ENCODE data around the gene ANGPTL5.
A peak's percentile ranks its signal among the peaks of the same experiment; 100 is the strongest.
"Not testable (repeated sequence)": the region's sequence is repeated elsewhere in the genome, so short reads cannot be mapped to it uniquely, and the experiment has no call there.

Gene ANGPTL5

GRCh38 chr11:101870510-101870909 is 45.8 kb downstream of the ANGPTL5 start:
- H3K4me1 Mint-ChIP-seq (ENCODE audit: low read depth in 2 of 2), result no peaks in the 10 kb centered on the region
- no peak for ATAC-seq (replicated peaks)
- H3K4me3 Mint-ChIP-seq, result no peak overlapping the region
- peaks cover 13 to 18% of the 10 kb centered on the region in 2 donors for H3K27me3 Mint-ChIP-seq
- no peak overlapping the region for H3K27ac Mint-ChIP-seq
- no peak for DNase-seq
- no peaks in the 10 kb centered on the region for H3K36me3 Mint-ChIP-seq (ENCODE audit: insufficient read depth)
- H3K9me3 Mint-ChIP-seq, result no peaks in the 10 kb centered on the region

GRCh38 chr11:101867951-101868350 is 48.4 kb downstream of the ANGPTL5 start:
- no peaks in the 10 kb centered on the region for H3K36me3 Mint-ChIP-seq (ENCODE audit: insufficient read depth)
- no peak overlapping the region for H3K27ac Mint-ChIP-seq
- DNase-seq (no peak), ATAC-seq (replicated peaks) (no peak)
- no peaks in the 10 kb centered on the region for H3K9me3 Mint-ChIP-seq
- H3K27me3 Mint-ChIP-seq, result peaks cover 18% of the 10 kb centered on the region in 2 donors
- H3K4me3 Mint-ChIP-seq, result no peak overlapping the region
- H3K4me1 Mint-ChIP-seq (ENCODE audit: low read depth in 2 of 2), result no peaks in the 10 kb centered on the region

- no peak overlapping the region for H3K4me3 Mint-ChIP-seq
- H3K9me3 Mint-ChIP-seq, result no peaks in the 10 kb centered on the region
- H3K4me1 Mint-ChIP-seq (ENCODE audit: low read depth in 2 of 2), result no peaks in the 10 kb centered on the region
- H3K36me3 Mint-ChIP-seq (ENCODE audit: insufficient read depth), result no peaks in the 10 kb centered on the region
- H3K27me3 Mint-ChIP-seq, result peaks cover 18 to 28% of the 10 kb centered on the region in 2 donors
- no peak overlapping the region for H3K27ac Mint-ChIP-seq
- no peak for ATAC-seq (replicated peaks)
- no peak for DNase-seq
Measured at GRCh38 chr11:101866619-101867491, 49.5 kb downstream of the ANGPTL5 start.

GRCh38 chr11:101864098-101864497 is 52.2 kb downstream of the ANGPTL5 start:
- Mint-ChIP-seq H3K36me3 (ENCODE audit: insufficient read depth) (no peaks in the 10 kb centered on the region), H3K4me3 (no peak overlapping the region), H3K27me3 (peaks cover 14 to 18% of the 10 kb centered on the region in 2 donors), H3K9me3 (no peaks in the 10 kb centered on the region), H3K4me1 (ENCODE audit: low read depth in 2 of 2) (no peaks in the 10 kb centered on the region), H3K27ac (no peak overlapping the region)
- ATAC-seq (replicated peaks) (no peak), DNase-seq (no peak)

- no peak for ATAC-seq (replicated peaks)
- Mint-ChIP-seq H3K27ac (no peak overlapping the region), H3K4me1 (ENCODE audit: low read depth in 2 of 2) (no peaks in the 10 kb centered on the region), H3K9me3 (no peaks in the 10 kb centered on the region), H3K36me3 (ENCODE audit: insufficient read depth) (no peaks in the 10 kb centered on the region), H3K27me3 (peaks cover 10 to 14% of the 10 kb centered on the region in 2 donors), H3K4me3 (no peak overlapping the region)
- no peak for DNase-seq
Measured at GRCh38 chr11:101863361-101863760, 53.0 kb downstream of the ANGPTL5 start.

- Mint-ChIP-seq H3K4me1 (ENCODE audit: low read depth in 2 of 2) (no peaks in the 10 kb centered on the region), H3K27me3 (peaks cover 9 to 11% of the 10 kb centered on the region in 2 donors), H3K4me3 (no peak overlapping the region), H3K9me3 (no peaks in the 10 kb centered on the region), H3K27ac (no peak overlapping the region), H3K36me3 (ENCODE audit: insufficient read depth) (no peaks in the 10 kb centered on the region)
- no peak for DNase-seq
- ATAC-seq (replicated peaks), result no peak
Measured at GRCh38 chr11:101862391-101863233, 53.7 kb downstream of the ANGPTL5 start.

- H3K27me3 Mint-ChIP-seq, result peaks cover 9 to 11% of the 10 kb centered on the region in 2 donors
- no peaks in the 10 kb centered on the region for H3K4me1 Mint-ChIP-seq (ENCODE audit: low read depth in 2 of 2)
- H3K9me3 Mint-ChIP-seq, result no peaks in the 10 kb centered on the region
- DNase-seq (peak; percentile 4 to 9 (median 4)), ATAC-seq (replicated peaks) (peak; percentile 68)
- no peak overlapping the region for H3K27ac Mint-ChIP-seq
- H3K36me3 Mint-ChIP-seq (ENCODE audit: insufficient read depth), result no peaks in the 10 kb centered on the region
- no peak overlapping the region for H3K4me3 Mint-ChIP-seq
Measured at GRCh38 chr11:101860696-101861427, 55.5 kb downstream of the ANGPTL5 start.

GRCh38 chr11:101852260-101852659 is 64.1 kb downstream of the ANGPTL5 start:
- DNase-seq; H3K4me1 Mint-ChIP-seq (ENCODE audit: low read depth in 2 of 2); ATAC-seq (replicated peaks); H3K27ac Mint-ChIP-seq; H3K36me3 Mint-ChIP-seq (ENCODE audit: insufficient read depth); H3K4me3 Mint-ChIP-seq; H3K9me3 Mint-ChIP-seq: not testable (repeated sequence)
- peaks cover 26 to 30% of the 10 kb centered on the region in 2 donors for H3K27me3 Mint-ChIP-seq

- Mint-ChIP-seq H3K4me3 (no peak overlapping the region), H3K27me3 (peaks cover 15 to 22% of the 10 kb centered on the region in 2 donors), H3K27ac (no peak overlapping the region), H3K4me1 (ENCODE audit: low read depth in 2 of 2) (no peaks in the 10 kb centered on the region), H3K36me3 (ENCODE audit: insufficient read depth) (no peaks in the 10 kb centered on the region), H3K9me3 (no peaks in the 10 kb centered on the region)
- ATAC-seq (replicated peaks) (no peak), DNase-seq (no peak)
Measured at GRCh38 chr11:101848262-101848661, 68.1 kb downstream of the ANGPTL5 start.

- DNase-seq (no peak), ATAC-seq (replicated peaks) (no peak)
- Mint-ChIP-seq H3K27me3 (peaks cover 0 to 1% of the 10 kb centered on the region in 2 donors), H3K27ac (no peak overlapping the region), H3K36me3 (ENCODE audit: insufficient read depth) (no peaks in the 10 kb centered on the region), H3K9me3 (no peaks in the 10 kb centered on the region), H3K4me3 (no peak overlapping the region), H3K4me1 (ENCODE audit: low read depth in 2 of 2) (no peaks in the 10 kb centered on the region)
Measured at GRCh38 chr11:101844608-101845007, 71.7 kb downstream of the ANGPTL5 start.

- no peak for ATAC-seq (replicated peaks)
- H3K4me1 Mint-ChIP-seq (ENCODE audit: low read depth in 2 of 2), result no peaks in the 10 kb centered on the region
- H3K4me3 Mint-ChIP-seq, result no peak overlapping the region
- no peaks in the 10 kb centered on the region for H3K27me3 Mint-ChIP-seq
- H3K27ac Mint-ChIP-seq, result no peak overlapping the region
- no peaks in the 10 kb centered on the region for H3K9me3 Mint-ChIP-seq
- no peak for DNase-seq
- H3K36me3 Mint-ChIP-seq (ENCODE audit: insufficient read depth), result no peaks in the 10 kb centered on the region
Measured at GRCh38 chr11:101840704-101841103, 75.6 kb downstream of the ANGPTL5 start.

Measured in effector memory CD8-positive, alpha-beta T cell (primary cell).